ENCODE measurements around the gene NR3C1.

The NR3C1 gene

GRCh38 chr5:143228597-143229293 is 174.7 kb downstream of the NR3C1 start:
- DNase-seq: no peak
